Uterus (tissue), 2 donors: ENCODE measurements around the gene GSTA2.

Source experiments
- CTCF ChIP-seq, 4 experiments: fragments of 200-600 bp in 2 of 4; fragments of 450-650 bp in 2 of 4; sonication (generic) in 2 of 4; IDR thresholded peaks; one replicate each; pipeline ENCODE4 v1.5.1; 2016 to 2019; ENCODE audit warnings: antibody characterized with exemption in 4 of 4, mild to moderate bottlenecking in 2 of 4, moderate library complexity in 1 of 4
- POLR2A ChIP-seq, 2 donors: fragments of 450-650 bp; IDR thresholded peaks; one replicate each; pipeline ENCODE4 v1.6.1; 2016; ENCODE audit warnings: antibody characterized with exemption in 2 of 2, mild to moderate bottlenecking in 1 of 2, moderate library complexity in 1 of 2

- TF ChIP-seq CTCF (IDR thresholded peaks at IDR 0.05) (no peak), POLR2A (IDR thresholded peaks at IDR 0.05) (no peak)
These were observed 33.7 kb downstream of the GSTA2 start for GRCh38 chr6:52729576-52729975.
